ENCODE measurements around the gene CLBA1.

Gene CLBA1

GRCh38 chr14:104981699-104982541, 3.7 kb upstream of the CLBA1 start:
- DNase-seq, result no peak

GRCh38 chr14:104982548-104983230, 2.9 kb upstream of the CLBA1 start:
- no peak for DNase-seq

- DNase-seq, result no peak
Observed at GRCh38 chr14:104983231-104983721, 2.3 kb upstream of the CLBA1 start.

- no peak for DNase-seq
Observed at GRCh38 chr14:104984056-104984894, 1.3 kb upstream of the CLBA1 start.

GRCh38 chr14:104986487-104987164, 1.0 kb downstream of the CLBA1 start:
- DNase-seq, result no peak

- DNase-seq, result no peak
Observed at GRCh38 chr14:104989236-104989950, 3.8 kb downstream of the CLBA1 start.

- DNase-seq, result no peak
Observed at GRCh38 chr14:104989951-104990303, 4.3 kb downstream of the CLBA1 start.

- DNase-seq, result no peak
Observed at GRCh38 chr14:104991896-104992230, 6.3 kb downstream of the CLBA1 start.

- no peak for DNase-seq
Observed at GRCh38 chr14:104992501-104992900, 6.9 kb downstream of the CLBA1 start.

GRCh38 chr14:104993306-104993705, 7.7 kb downstream of the CLBA1 start:
- DNase-seq, result no peak

GRCh38 chr14:104993808-104994591, 8.4 kb downstream of the CLBA1 start:
- DNase-seq, result no peak

- no peak for DNase-seq
Observed at GRCh38 chr14:104994978-104995377, 9.4 kb downstream of the CLBA1 start.

GRCh38 chr14:104996032-104996431, 10.4 kb downstream of the CLBA1 start:
- DNase-seq, result no peak

GRCh38 chr14:104996483-104996882, 10.9 kb downstream of the CLBA1 start:
- DNase-seq, result no peak

- no peak for DNase-seq
Observed at GRCh38 chr14:104998801-104999200, 13.2 kb downstream of the CLBA1 start.

- DNase-seq, result no peak
Observed at GRCh38 chr14:104999361-104999760, 13.8 kb downstream of the CLBA1 start.

- no peak for DNase-seq
Observed at GRCh38 chr14:105005329-105005928, 19.8 kb downstream of the CLBA1 start.

GRCh38 chr14:105005929-105006830, 20.6 kb downstream of the CLBA1 start:
- no peak for DNase-seq

- DNase-seq, result no peak
Observed at GRCh38 chr14:105006831-105007592, 21.4 kb downstream of the CLBA1 start.
